Tibial artery (tissue), 4 donors: ENCODE data around the gene HSDL2.

Source experiments
- DNase-seq, 2 donors: peaks; one replicate each; pipeline ENCODE4 v3.0.0-alpha.2; 2019
- H3K27ac ChIP-seq, 2 donors: fragments of 200-600 bp; sonication (generic) in 1 of 2; 1 replicate in 1 of 2; 2 replicates in 1 of 2; pipeline ENCODE4 v1.5.1; 2018 to 2019; ENCODE audit warnings: mild to moderate bottlenecking in 1 of 2
- H3K27me3 ChIP-seq, 2 donors: fragments of 200-600 bp; sonication (generic) in 1 of 2; one replicate each; pipeline versions ENCODE4 v1.5.1 to v1.6.0; 2016 to 2019
- H3K36me3 ChIP-seq, 3 donors: fragments of 200-600 bp; sonication (generic) in 2 of 3; one replicate each; pipeline ENCODE4 v1.5.1; 2016 to 2019; ENCODE audit warnings: mild to moderate bottlenecking in 2 of 3
- H3K4me1 ChIP-seq, 4 donors: fragments of 200-600 bp; sonication (generic) in 2 of 4; 1 replicate in 3 of 4; 2 replicates in 1 of 4; pipeline ENCODE4 v1.5.1; 2016 to 2019
- H3K4me3 ChIP-seq, 2 donors: fragments of 200-600 bp; sonication (generic) in 1 of 2; 1 replicate in 1 of 2; 2 replicates in 1 of 2; pipeline ENCODE4 v1.5.1; 2018 to 2019; ENCODE audit warnings: mild to moderate bottlenecking in 2 of 2
- H3K9me3 ChIP-seq, 3 donors: fragments of 200-600 bp; sonication (generic) in 1 of 3; one replicate each; pipeline ENCODE4 v1.5.1; 2016 to 2019
- intact Hi-C: fragments of 100-400 bp; cut with DNase I; formaldehyde crosslinking; loops from one replicate; pipeline ENCODE4 v1.15.0; 2023; ENCODE audit warnings: low total_unique reads
- TF ChIP-seq, protein P1 (sequence below), 2 experiments: fragments of 200-600 bp in 1 of 2; fragments of 450-650 bp in 1 of 2; IDR thresholded peaks; one replicate each; pipeline ENCODE4 v1.5.1; 2017 to 2019; ENCODE audit warnings: antibody characterized with exemption in 2 of 2, mild to moderate bottlenecking in 1 of 2, moderate library complexity in 1 of 2

The HSDL2 gene

DNA sequence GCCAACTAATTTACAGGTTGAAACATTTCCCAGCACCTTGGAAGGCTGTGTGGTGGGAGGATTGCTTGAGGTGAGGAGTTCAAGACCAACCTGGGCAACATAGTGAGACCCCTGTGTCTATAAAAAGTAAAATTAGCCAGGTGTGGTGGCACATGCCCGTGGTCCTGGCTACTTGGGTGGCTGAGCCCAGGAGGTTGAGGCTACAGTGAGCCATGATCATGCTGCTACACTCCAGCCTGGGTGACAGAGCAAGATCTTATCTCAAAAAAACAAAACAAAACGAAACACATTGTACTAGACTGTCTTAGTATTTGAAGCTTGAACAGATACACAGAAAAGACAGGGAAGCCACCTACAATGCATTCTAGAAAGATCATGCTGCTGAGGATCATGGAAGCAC is 2.8 kb upstream of the HSDL2 start:
- intact Hi-C loops, result no loop called here
- no peak overlapping the region for H3K27ac ChIP-seq
- H3K4me1 ChIP-seq, result peaks cover 0 to 32% (median 4%) of the 10 kb centered on the region in 4 donors
- DNase-seq, result no peak
- H3K4me3 ChIP-seq, result no peak overlapping the region
- no peaks in the 10 kb centered on the region for H3K9me3 ChIP-seq
- H3K36me3 ChIP-seq, result no peaks in the 10 kb centered on the region
- TF ChIP-seq, protein P1, sequence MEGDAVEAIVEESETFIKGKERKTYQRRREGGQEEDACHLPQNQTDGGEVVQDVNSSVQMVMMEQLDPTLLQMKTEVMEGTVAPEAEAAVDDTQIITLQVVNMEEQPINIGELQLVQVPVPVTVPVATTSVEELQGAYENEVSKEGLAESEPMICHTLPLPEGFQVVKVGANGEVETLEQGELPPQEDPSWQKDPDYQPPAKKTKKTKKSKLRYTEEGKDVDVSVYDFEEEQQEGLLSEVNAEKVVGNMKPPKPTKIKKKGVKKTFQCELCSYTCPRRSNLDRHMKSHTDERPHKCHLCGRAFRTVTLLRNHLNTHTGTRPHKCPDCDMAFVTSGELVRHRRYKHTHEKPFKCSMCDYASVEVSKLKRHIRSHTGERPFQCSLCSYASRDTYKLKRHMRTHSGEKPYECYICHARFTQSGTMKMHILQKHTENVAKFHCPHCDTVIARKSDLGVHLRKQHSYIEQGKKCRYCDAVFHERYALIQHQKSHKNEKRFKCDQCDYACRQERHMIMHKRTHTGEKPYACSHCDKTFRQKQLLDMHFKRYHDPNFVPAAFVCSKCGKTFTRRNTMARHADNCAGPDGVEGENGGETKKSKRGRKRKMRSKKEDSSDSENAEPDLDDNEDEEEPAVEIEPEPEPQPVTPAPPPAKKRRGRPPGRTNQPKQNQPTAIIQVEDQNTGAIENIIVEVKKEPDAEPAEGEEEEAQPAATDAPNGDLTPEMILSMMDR (IDR thresholded peaks at IDR 0.05), result no peak
- no peaks in the 10 kb centered on the region for H3K27me3 ChIP-seq

DNA sequence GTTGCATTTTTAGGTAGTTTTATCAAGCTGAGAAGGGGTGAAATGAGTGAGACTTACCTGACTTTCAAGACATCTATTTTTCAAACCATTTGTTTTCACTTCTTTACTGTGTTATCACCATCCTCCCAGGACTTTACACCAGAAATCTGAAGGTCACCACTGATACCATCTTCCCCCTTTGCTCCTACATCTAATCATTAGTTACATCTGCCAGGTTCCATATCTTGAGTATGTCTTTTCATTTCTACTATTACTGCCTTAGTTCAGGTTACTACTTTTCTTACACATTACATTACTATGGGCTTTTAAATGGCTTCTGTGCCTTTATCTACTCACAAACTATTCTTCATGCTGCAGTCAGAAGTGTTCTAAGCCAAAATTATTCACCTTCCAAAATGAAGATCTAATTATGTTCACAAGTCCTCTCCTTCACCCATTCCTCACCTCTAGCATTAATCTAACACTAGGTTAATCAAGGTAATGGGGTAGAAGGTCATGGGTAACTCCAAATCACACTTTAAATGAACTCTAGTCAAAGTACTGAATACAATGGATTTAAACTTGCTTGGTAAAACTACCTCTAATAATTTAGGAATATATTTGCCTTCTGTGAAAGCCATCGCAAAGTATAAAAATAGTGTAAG is 2.1 kb upstream of the HSDL2 start:
- H3K4me3 ChIP-seq, result peak overlapping the region in 1 of 2 donors; percentile 93
- H3K4me1 ChIP-seq, result peaks cover 0 to 40% (median 6%) of the 10 kb centered on the region in 4 donors
- H3K36me3 ChIP-seq, result no peaks in the 10 kb centered on the region
- DNase-seq, result no peak
- H3K27me3 ChIP-seq, result no peaks in the 10 kb centered on the region
- intact Hi-C loops, result no loop called here
- no peaks in the 10 kb centered on the region for H3K9me3 ChIP-seq
- peak overlapping the region in 1 of 2 donors; percentile 99 for H3K27ac ChIP-seq
- TF ChIP-seq, protein P1 (IDR thresholded peaks at IDR 0.05), result no peak

DNA sequence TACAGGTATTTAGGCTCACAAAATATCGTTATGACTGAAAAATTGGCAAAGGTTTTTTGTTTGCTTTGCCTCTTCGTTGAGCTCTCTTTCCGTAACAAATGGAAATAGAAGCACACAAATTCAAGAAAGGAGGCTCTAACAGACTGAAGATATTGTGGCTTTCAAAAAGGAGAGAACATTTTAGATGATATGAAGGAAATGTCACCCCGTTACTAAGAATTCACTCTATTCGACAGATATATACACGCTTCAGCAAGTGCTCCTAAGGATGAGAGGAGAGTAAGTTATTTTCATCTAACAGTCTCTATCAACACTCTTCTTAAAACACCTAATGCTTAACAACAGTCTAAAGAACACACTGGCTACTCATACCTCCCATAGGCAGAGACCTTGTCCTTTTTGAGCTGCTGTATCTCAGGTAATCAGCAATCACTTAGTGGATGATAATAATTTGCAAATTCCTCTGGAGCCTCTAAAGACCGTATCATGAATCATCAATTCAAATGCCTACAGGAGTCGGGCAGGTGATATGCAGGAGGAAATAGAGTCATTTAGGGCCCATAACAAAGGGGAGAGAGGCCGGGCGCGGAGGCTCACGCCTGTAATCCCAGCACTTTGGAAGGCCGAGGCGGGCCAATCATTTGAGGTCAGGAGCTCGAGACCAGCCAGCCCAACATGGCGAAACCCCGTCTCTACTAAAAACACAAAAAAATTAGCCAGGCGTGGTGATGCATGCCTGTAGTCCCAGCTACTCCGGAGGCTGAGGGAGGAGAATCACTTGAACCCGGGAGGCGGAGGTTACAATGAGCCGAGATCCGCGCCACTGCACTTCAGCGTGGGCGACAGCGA is 1.4 kb upstream of the HSDL2 start:
- no peaks in the 10 kb centered on the region for H3K9me3 ChIP-seq
- no peaks in the 10 kb centered on the region for H3K27me3 ChIP-seq
- no peaks in the 10 kb centered on the region for H3K36me3 ChIP-seq
- no peak for DNase-seq
- TF ChIP-seq, protein P1 (IDR thresholded peaks at IDR 0.05), result no peak
- peak overlapping the region; percentile 78 to 93 for H3K4me3 ChIP-seq
- H3K4me1 ChIP-seq, result peaks cover 0 to 47% (median 7%) of the 10 kb centered on the region in 4 donors
- intact Hi-C loops, result no loop called here
- peak overlapping the region; percentile 95 to 99 for H3K27ac ChIP-seq

DNA sequence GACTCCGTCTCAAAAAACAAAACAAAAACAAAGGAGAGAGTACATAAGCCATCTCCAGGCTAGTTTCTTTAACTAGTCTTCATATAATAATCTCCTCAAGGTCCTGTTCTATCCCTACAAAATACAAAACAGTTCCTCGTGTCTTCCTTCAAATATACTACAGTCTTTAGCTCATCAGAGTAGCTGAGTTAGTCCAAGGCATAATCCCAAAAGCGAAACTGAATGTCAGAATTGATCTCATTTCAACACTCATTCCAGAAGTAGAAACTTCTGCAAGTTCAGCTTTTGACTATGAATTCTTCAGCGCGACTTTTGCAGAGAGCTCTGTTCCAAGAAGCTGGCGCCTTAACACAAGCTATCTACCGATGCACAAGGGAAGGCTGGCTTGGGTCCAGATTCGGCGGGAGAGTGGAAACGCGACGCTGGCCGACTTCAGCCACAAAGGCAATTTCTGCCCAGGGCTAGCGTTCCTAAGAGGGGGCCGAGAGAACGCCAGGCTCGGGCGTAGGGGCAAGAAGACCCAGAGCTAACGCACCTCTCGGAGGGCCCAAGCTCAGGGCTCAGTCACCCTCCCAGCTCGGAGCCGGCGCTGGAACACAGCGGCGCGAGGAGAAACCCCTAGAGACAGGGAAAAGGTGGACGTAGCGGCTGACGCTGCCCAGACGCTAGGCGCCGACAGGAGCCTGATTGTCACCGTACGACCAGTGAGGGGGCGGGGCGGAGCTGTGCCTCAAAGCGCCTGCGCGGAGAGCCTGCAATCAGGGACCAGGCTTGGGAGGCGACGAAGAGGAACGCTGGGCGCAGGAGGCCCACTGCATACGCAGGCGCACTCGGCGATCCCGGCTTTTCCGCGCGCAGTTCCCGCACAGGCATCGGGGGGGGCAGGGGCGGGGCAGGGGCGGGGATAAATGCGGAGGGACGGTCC is 469 bp upstream of the HSDL2 start:
- Histone ChIP-seq H3K36me3 (no peaks in the 10 kb centered on the region), H3K9me3 (no peaks in the 10 kb centered on the region), H3K4me1 (peaks cover 0 to 56% (median 13%) of the 10 kb centered on the region in 4 donors), H3K27ac (peak overlapping the region; percentile 95 to 99), H3K27me3 (no peaks in the 10 kb centered on the region), H3K4me3 (peak overlapping the region; percentile 78 to 93)
- DNase-seq, result peak; percentile 99 to 100
- TF ChIP-seq, protein P1 (IDR thresholded peaks at IDR 0.05), result peak in 1 of 2 experiments; percentile 26
- intact Hi-C loops, result loop anchor here (10.0 kb wide), 1 partner anchor 105 kb away; the partner anchor contains the start of gene KIAA1958

DNA sequence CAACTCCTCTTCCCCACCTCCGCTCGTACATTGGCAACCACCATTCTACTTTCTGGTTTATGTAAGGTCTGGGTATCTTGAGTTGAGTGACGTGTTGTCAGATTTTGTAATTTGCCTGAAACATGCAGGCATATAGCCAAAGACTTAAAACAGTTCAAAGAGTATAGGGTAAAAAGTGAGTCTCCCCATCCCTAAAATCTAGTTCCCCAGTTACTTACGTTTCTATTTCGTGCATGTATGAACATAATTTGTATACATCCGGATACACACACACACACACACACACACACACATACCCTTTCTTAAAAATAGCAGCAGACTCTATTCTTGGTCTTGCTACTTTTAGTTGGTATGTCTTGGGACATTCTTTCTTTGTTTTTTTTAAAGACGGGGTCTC is 915 bp downstream of the HSDL2 start:
- Histone ChIP-seq H3K4me3 (peak overlapping the region; percentile 78 to 93), H3K27me3 (no peaks in the 10 kb centered on the region), H3K9me3 (no peaks in the 10 kb centered on the region), H3K27ac (peak overlapping the region; percentile 95 to 99), H3K36me3 (no peaks in the 10 kb centered on the region), H3K4me1 (peaks cover 0 to 60% (median 18%) of the 10 kb centered on the region in 4 donors)
- intact Hi-C loops, result loop anchor here (10.0 kb wide), 1 partner anchor 104 kb away; the partner anchor contains the start of gene KIAA1958
- no peak for DNase-seq
- TF ChIP-seq, protein P1 (IDR thresholded peaks at IDR 0.05), result no peak
